Thyroid gland (tissue), 4 donors: ENCODE data around the gene FZD4. TPM values are rescaled to one million over a fixed set of nuclear protein-coding genes. Genes with fewer than 3 reads are reported as not detected.
"Not testable (repeated sequence)": the region's sequence is repeated elsewhere in the genome, so short reads cannot be mapped to it uniquely, and the experiment has no call there.

Experiments
- DNase-seq, 2 donors: peaks; one replicate each; pipeline ENCODE4 v3.0.0-alpha.2; 2019
- H3K27ac ChIP-seq, 3 donors: fragments of 200-600 bp; sonication (generic); 1 replicate in 2 of 3; 2 replicates in 1 of 3; pipeline ENCODE4 v1.5.1; 2016 to 2019; ENCODE audit warnings: mild to moderate bottlenecking in 1 of 3, moderate library complexity in 1 of 3
- H3K27me3 ChIP-seq: fragments of 200-600 bp; sonication (generic); one replicate; pipeline ENCODE4 v1.5.1; 2019
- H3K36me3 ChIP-seq, 2 donors: fragments of 200-600 bp; sonication (generic); one replicate each; pipeline ENCODE4 v1.5.1; 2016 to 2019
- H3K4me1 ChIP-seq, 2 donors: fragments of 200-600 bp; sonication (generic); one replicate each; pipeline ENCODE4 v1.5.1; 2017 to 2019
- H3K4me3 ChIP-seq, 3 donors: fragments of 200-600 bp; sonication (generic); replicated peaks in 1 of 3; 1 replicate in 2 of 3; 2 replicates in 1 of 3; pipeline ENCODE4 v1.5.1; 2016; ENCODE audit warnings: mild to moderate bottlenecking in 1 of 3
- H3K9me3 ChIP-seq: fragments of 200-600 bp; sonication (generic); one replicate; pipeline ENCODE4 v1.5.1; 2017
- CTCF ChIP-seq, 6 experiments: fragments of 200-600 bp in 3 of 6; fragments of 450-650 bp in 3 of 6; sonication (generic) in 3 of 6; IDR thresholded peaks; one replicate each; pipeline ENCODE4 v1.5.1; 2016 to 2019; ENCODE audit warnings: antibody characterized with exemption in 6 of 6, mild to moderate bottlenecking in 2 of 6, inconsistent platforms in 1 of 6, moderate library complexity in 1 of 6
- POLR2A ChIP-seq, 2 donors: fragments of 450-650 bp; IDR thresholded peaks; one replicate each; pipeline ENCODE4 v1.6.1; 2017; ENCODE audit warnings: antibody characterized with exemption in 2 of 2, mild to moderate bottlenecking in 2 of 2, moderate library complexity in 1 of 2
- WGBS, 2 donors: methylation state at CpG; one replicate each; pipeline ENCODE4 v1.1.5; 2017; 5-methylcytosine and 5-hydroxymethylcytosine counted together
- intact Hi-C: fragments of 100-400 bp; cut with DNase I; formaldehyde crosslinking; loops from one replicate; pipeline ENCODE4 v1.15.1; 2023
- total RNA-seq, 4 donors: library from RNA; depleted of rRNA; stranded (reverse); fragments of >200 nt; gene quantifications; one replicate each; pipeline ENCODE4 v1.2.3, GENCODE V29; 2016

The FZD4 gene
- total RNA-seq, 4 donors from 2014 or later = 32.9 to 70.8 (median 48.0) TPM

GRCh38 chr11:86917589-86917988, 37.6 kb downstream of the FZD4 start:
- peaks cover 0 to 14% of the 10 kb centered on the region in 2 donors for H3K4me1 ChIP-seq
- DNase-seq = no peak
- no peak overlapping the region for H3K4me3 ChIP-seq
- H3K27me3 ChIP-seq = no peaks in the 10 kb centered on the region
- H3K9me3 ChIP-seq = no peaks in the 10 kb centered on the region
- intact Hi-C loops = no loop called here
- H3K27ac ChIP-seq = no peak overlapping the region
- TF ChIP-seq POLR2A (IDR thresholded peaks at IDR 0.05) (no peak), CTCF (IDR thresholded peaks at IDR 0.05) (no peak)
- no peaks in the 10 kb centered on the region for H3K36me3 ChIP-seq
- WGBS, 2 donors = 90 to 94% methylated on average over 2 of the region's 2 CpGs

GRCh38 chr11:86916330-86916729, 38.9 kb downstream of the FZD4 start:
- Histone ChIP-seq H3K36me3 (no peaks in the 10 kb centered on the region), H3K4me1 (peaks cover 0 to 14% of the 10 kb centered on the region in 2 donors), H3K4me3 (no peak overlapping the region), H3K9me3 (no peaks in the 10 kb centered on the region), H3K27me3 (no peaks in the 10 kb centered on the region), H3K27ac (peak overlapping the region; percentile 54 to 71 (median 60))
- TF ChIP-seq CTCF (IDR thresholded peaks at IDR 0.05) (no peak), POLR2A (IDR thresholded peaks at IDR 0.05) (no peak)
- DNase-seq = no peak
- WGBS, 2 donors = 25 to 62% methylated on average over 1 of the region's 1 CpG
- intact Hi-C loops = no loop called here

- WGBS, 2 donors = 21 to 42% methylated on average over 1 of the region's 1 CpG
- Histone ChIP-seq H3K27ac (peak overlapping the region; percentile 47 to 71 (median 60)), H3K4me1 (peaks cover 0 to 14% of the 10 kb centered on the region in 2 donors)
- DNase-seq, H3K27me3 ChIP-seq, intact Hi-C loops, H3K9me3 ChIP-seq, H3K36me3 ChIP-seq, H3K4me3 ChIP-seq: not testable (repeated sequence)
Measured at GRCh38 chr11:86915850-86916249, 39.3 kb downstream of the FZD4 start.

GRCh38 chr11:86914865-86915519, 40.2 kb downstream of the FZD4 start:
- WGBS, 2 donors = 80 to 88% methylated on average over 6 of the region's 6 CpGs
- H3K27me3 ChIP-seq = no peaks in the 10 kb centered on the region
- intact Hi-C loops = no loop called here
- H3K4me1 ChIP-seq = peaks cover 0 to 14% of the 10 kb centered on the region in 2 donors
- no peaks in the 10 kb centered on the region for H3K9me3 ChIP-seq
- no peak for DNase-seq
- no peak overlapping the region for H3K4me3 ChIP-seq
- no peak overlapping the region for H3K27ac ChIP-seq
- H3K36me3 ChIP-seq = no peaks in the 10 kb centered on the region
- TF ChIP-seq POLR2A (IDR thresholded peaks at IDR 0.05) (no peak), CTCF (IDR thresholded peaks at IDR 0.05) (no peak)

GRCh38 chr11:86912238-86912637, 43.0 kb downstream of the FZD4 start:
- Histone ChIP-seq H3K9me3 (no peaks in the 10 kb centered on the region), H3K36me3 (no peaks in the 10 kb centered on the region), H3K27me3 (no peaks in the 10 kb centered on the region), H3K4me1 (peaks cover 0 to 14% of the 10 kb centered on the region in 2 donors), H3K4me3 (no peak overlapping the region), H3K27ac (no peak overlapping the region)
- intact Hi-C loops = no loop called here
- 0 to 54% methylated on average over 1 of the region's 1 CpG for WGBS, 2 donors
- no peak for DNase-seq
- TF ChIP-seq CTCF (IDR thresholded peaks at IDR 0.05) (no peak), POLR2A (IDR thresholded peaks at IDR 0.05) (no peak)
